Cardiac muscle cell (in vitro differentiated cells and primary cell): ENCODE results near the gene MGLL. TPM values are rescaled to one million over a fixed set of nuclear protein-coding genes. Genes with fewer than 3 reads are reported as not detected.

Source experiments
- DNase-seq, 2 donors: peaks; one replicate each; pipeline versions ENCODE4 v3.0.0 to v3.0.0-alpha.2; 2010 to 2017; ENCODE audit warnings: low read depth in 1 of 2, low spot score in 1 of 2
- H3K27ac ChIP-seq: fragments of 200-600 bp; sonication (generic); 2 replicates; pipeline ENCODE4 v1.5.1; 2016
- H3K27me3 ChIP-seq: fragments of 200-600 bp; sonication (generic); 2 replicates; pipeline ENCODE4 v1.6.0; 2016; ENCODE audit warnings: control low read depth
- H3K36me3 ChIP-seq: fragments of 200-600 bp; sonication (generic); 2 replicates; pipeline ENCODE4 v1.5.1; 2016; ENCODE audit warnings: control low read depth
- H3K4me1 ChIP-seq: fragments of 200-600 bp; sonication (generic); 2 replicates; pipeline ENCODE4 v1.8.1; 2017; ENCODE audit warnings: low read depth, mild to moderate bottlenecking, mixed run types
- H3K4me3 ChIP-seq: fragments of 200-600 bp; sonication (generic); 2 replicates; pipeline ENCODE4 v1.5.1; 2016; ENCODE audit warnings: mild to moderate bottlenecking
- H3K9me3 ChIP-seq: fragments of 200-600 bp; sonication (generic); 2 replicates; pipeline ENCODE4 v1.5.1; 2017; ENCODE audit warnings: low read depth, mild to moderate bottlenecking, control low read depth
- polyA plus RNA-seq: library from polyadenylated mRNA; unstranded; fragments of >200 nt; fragmentation: Nextera tagmentation; extraction: Ambion mirVana; gene quantifications from 2 replicates; pipeline ENCODE4 v1.2.1, GENCODE V29; 2016
- total RNA-seq: library from RNA; depleted of rRNA; stranded (reverse); fragments of >200 nt; gene quantifications from 2 replicates; pipeline ENCODE4 v1.2.3, GENCODE V29; 2016
- TF ChIP-seq, protein P1 (sequence below): IDR thresholded peaks from 2 replicates; pipeline ENCODE4 v1.5.1; 2012; ENCODE audit warnings: low read depth, mild to moderate bottlenecking, low read length

The MGLL gene
- total and polyA plus RNA-seq, 2 experiments from 2014 or later = 1.0 TPM

DNA sequence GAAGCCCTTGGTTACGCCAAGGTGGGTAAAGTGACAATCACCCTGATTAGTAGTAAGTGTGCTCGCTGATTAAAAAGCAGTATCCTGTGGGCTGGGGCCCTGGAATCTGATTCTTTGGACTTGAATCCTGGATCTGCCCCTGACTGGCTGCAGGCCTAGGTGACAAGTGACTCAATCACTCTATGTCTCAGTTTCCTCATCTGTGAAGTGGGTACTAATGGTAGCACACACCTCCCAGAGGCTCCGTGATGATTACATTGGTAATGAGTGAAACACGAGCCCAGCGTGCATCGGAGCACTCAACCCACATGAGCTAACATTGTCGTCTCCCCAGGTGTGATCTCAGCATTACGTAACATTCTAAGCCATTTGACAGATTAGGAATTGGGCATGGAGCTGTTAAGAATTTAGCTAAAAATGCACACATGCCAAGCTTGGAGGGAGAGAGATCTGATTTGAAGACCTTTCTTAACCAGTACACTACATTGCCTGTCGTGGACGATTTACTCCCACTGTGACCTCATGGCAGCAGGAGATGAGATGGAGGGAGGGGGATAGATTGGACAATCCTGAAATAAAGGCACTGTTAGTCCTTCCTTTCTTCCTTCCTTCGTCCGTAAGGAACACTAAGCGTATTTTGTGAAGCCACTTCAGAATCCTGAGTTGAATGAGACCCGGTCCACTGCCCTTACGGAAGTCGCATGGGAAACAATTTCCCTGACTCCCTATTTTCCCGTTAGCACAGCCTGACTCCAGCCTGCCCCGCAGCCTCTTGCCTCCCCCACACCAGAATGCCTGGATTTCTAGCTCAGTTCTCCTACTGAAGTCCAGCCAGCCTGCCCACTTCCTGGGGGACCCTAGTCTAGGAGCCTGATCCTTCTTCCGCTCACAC, 32.1 kb downstream of the MGLL start:
- H3K27me3 ChIP-seq = no peaks in the 10 kb centered on the region
- no peak overlapping the region for H3K27ac ChIP-seq
- H3K9me3 ChIP-seq = no peaks in the 10 kb centered on the region
- DNase-seq = no peak
- no peak overlapping the region for H3K4me3 ChIP-seq
- TF ChIP-seq, protein P1, sequence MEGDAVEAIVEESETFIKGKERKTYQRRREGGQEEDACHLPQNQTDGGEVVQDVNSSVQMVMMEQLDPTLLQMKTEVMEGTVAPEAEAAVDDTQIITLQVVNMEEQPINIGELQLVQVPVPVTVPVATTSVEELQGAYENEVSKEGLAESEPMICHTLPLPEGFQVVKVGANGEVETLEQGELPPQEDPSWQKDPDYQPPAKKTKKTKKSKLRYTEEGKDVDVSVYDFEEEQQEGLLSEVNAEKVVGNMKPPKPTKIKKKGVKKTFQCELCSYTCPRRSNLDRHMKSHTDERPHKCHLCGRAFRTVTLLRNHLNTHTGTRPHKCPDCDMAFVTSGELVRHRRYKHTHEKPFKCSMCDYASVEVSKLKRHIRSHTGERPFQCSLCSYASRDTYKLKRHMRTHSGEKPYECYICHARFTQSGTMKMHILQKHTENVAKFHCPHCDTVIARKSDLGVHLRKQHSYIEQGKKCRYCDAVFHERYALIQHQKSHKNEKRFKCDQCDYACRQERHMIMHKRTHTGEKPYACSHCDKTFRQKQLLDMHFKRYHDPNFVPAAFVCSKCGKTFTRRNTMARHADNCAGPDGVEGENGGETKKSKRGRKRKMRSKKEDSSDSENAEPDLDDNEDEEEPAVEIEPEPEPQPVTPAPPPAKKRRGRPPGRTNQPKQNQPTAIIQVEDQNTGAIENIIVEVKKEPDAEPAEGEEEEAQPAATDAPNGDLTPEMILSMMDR = no peak
- peaks cover 21% of the 10 kb centered on the region for H3K4me1 ChIP-seq
- no peaks in the 10 kb centered on the region for H3K36me3 ChIP-seq

DNA sequence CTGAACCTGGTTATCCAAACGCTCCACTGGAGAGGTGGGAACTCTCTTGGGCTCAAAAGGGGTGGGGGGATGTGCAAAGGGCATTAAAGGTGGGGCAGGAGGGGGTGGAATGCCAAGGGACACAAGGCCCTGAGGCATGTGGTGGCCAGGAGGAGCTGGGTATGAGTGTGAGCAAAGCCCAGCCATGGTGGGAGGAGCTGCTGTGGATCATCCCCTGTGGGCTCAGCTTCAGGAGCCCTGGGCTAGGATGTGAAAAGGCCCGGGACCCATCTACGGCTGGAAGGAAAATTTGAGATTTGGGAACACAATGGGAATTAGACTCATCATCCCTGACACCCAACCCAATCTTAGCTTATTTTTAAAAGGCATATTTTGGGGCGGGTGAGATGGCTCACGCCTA, 33.3 kb downstream of the MGLL start:
- DNase-seq = no peak
- no peaks in the 10 kb centered on the region for H3K9me3 ChIP-seq
- no peaks in the 10 kb centered on the region for H3K36me3 ChIP-seq
- TF ChIP-seq, protein P1 = no peak
- no peaks in the 10 kb centered on the region for H3K27me3 ChIP-seq
- no peak overlapping the region for H3K27ac ChIP-seq
- no peak overlapping the region for H3K4me3 ChIP-seq
- H3K4me1 ChIP-seq = peaks cover 21% of the 10 kb centered on the region

DNA sequence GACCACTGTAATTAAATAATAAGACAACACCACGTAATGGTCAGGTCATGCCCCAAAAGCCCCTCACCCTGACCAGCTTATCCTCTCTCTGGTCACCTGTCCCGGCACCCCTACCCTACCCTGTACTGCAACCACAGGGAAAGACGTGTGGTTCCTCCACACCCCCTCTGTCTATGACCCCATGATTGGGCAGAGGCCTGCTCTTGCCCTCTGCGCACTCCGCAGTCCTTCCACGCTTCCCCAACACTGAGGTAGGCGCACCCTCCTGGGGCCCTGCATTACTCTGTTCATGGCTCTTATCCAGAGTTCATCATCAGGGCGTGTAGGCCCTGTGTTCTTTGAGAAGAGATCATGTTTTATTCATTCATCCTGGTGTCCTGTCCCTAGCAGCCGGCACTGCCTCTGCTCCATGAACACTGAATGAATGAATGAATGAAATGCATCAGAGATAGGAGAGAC, 33.8 kb downstream of the MGLL start:
- no peaks in the 10 kb centered on the region for H3K36me3 ChIP-seq
- DNase-seq = no peak
- TF ChIP-seq, protein P1 = no peak
- H3K9me3 ChIP-seq = no peaks in the 10 kb centered on the region
- no peak overlapping the region for H3K4me3 ChIP-seq
- no peaks in the 10 kb centered on the region for H3K27me3 ChIP-seq
- H3K27ac ChIP-seq = no peak overlapping the region
- H3K4me1 ChIP-seq = peaks cover 21% of the 10 kb centered on the region

- H3K4me3 ChIP-seq = no peak overlapping the region
- H3K27ac ChIP-seq = peak overlapping the region; percentile 37
These were observed 34.5 kb downstream of the MGLL start for GRCh38 chr3:127787571-127788365.

DNA sequence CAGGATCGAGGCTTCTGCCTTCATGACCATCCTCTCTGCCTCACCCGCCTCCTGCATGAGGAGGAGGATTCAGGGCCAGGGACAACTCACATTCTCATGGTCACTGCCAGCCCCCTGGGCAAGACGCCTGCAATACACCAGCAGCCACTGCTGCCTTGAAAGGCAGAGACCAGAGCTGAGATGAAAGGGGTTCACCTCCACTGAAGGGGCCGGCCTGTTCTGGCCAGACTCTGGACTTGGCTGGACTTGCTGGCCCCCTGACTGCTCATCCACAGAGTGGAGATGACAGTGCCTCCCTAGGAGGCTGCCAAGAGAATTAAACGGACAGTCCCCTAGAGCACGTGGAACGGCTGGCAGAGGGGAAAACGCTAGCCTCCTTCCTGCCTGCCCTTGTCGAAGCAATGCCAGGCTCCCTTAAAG, 35.2 kb downstream of the MGLL start:
- no peaks in the 10 kb centered on the region for H3K9me3 ChIP-seq
- no peak overlapping the region for H3K4me3 ChIP-seq
- DNase-seq = no peak
- peaks cover 21% of the 10 kb centered on the region for H3K4me1 ChIP-seq
- no peaks in the 10 kb centered on the region for H3K27me3 ChIP-seq
- H3K27ac ChIP-seq = no peak overlapping the region
- no peaks in the 10 kb centered on the region for H3K36me3 ChIP-seq
- TF ChIP-seq, protein P1 = no peak

More at GRCh38 chr3:127787571-127788365, 34.5 kb downstream of the MGLL start:
- TF ChIP-seq, protein P1 = no peak
- peak in 1 of 2 donors; percentile 34 for DNase-seq
- no peaks in the 10 kb centered on the region for H3K36me3 ChIP-seq
- H3K9me3 ChIP-seq = no peaks in the 10 kb centered on the region
- peaks cover 21% of the 10 kb centered on the region for H3K4me1 ChIP-seq
- no peaks in the 10 kb centered on the region for H3K27me3 ChIP-seq
